ENCODE measurements around the gene FAM222A.

Gene FAM222A

DNA sequence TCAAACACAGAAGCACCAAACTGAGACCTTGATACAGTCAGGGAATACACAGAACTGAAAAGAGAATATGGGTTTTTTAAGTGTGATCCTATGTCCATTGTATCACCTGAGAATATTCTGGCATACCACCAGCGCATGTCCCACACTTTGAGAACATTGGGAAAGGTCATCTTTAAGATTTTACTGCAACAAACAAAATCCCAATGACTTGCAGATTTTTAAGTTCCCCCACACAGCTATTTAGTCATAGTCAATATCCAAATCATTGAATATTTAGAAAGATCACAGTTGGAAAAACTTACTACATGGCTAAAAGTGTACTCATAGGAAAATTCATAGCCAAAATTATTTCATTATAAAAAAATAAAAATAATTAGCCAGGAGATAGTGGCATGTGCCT is 65.1 kb downstream of the FAM222A start:
- DNase-seq = no peak

DNA sequence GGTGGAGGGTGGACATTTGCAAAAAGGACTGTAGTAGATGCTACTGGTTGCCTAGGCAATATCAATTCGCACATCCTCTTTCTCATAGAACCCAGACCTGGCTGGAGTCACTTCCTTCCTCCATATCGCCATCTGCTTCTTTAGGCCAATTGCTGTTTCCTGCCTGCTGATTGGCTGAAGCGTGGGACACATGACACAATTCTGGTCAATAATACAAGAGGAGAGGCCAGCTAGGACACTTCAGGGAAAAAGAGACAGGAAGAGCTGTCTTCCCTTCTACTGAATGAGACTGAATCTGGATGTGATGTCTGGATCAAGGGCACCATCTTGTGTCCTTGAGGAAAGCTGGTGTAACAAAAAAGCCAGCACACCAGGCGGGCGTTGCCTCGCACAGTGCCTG is 65.8 kb downstream of the FAM222A start:
- no peak for DNase-seq

DNA sequence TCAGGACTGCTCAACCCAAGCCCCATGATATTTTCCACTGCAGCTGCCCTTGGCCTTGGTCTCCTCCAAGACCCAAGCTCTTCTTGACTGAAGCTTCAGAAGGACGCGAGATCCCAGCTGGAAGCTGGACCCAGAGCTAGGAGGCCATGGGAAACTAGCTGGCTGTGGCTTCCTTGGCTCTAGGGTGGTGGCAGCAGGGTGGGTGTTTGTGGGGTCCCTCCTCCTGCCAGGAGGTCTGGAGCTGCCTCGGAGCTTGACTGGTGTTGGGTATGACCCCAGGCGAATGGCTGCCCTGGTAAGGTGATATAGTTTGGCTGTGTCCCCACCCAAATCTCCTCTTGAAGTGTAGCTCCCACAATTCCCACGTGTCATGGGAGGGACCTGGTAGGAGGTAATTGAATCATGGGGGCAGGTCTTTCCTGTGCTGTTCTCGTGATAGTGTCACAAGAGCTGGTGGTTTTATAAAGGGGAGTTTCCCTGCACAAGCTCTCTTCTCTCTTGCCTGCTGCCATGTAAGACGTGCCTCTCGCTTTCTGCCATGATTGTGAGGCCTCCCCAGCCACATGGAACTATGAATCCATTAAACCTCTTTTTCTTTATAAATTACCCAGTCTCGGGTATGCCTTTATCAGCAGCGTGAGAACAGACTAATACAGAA is 68.2 kb downstream of the FAM222A start:
- DNase-seq = no peak

DNA sequence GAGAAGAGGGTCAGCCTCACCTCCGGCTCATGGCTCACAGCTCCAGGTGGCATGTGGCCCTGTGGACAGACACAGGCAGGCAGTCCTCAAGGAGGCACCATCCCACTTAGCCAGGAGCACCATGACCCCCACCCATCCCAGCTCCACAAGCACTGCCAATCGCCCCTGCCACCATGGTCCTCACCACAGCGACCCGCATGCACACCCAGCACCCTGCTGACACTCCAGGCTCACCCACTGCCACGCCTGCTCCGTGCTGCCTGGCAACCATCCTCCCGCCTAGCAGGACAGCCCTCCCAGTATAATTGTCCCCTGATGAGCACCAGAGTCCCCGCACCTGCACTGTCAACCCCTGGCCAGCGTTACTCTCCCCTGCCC is 68.7 kb downstream of the FAM222A start:
- DNase-seq = no peak

DNA sequence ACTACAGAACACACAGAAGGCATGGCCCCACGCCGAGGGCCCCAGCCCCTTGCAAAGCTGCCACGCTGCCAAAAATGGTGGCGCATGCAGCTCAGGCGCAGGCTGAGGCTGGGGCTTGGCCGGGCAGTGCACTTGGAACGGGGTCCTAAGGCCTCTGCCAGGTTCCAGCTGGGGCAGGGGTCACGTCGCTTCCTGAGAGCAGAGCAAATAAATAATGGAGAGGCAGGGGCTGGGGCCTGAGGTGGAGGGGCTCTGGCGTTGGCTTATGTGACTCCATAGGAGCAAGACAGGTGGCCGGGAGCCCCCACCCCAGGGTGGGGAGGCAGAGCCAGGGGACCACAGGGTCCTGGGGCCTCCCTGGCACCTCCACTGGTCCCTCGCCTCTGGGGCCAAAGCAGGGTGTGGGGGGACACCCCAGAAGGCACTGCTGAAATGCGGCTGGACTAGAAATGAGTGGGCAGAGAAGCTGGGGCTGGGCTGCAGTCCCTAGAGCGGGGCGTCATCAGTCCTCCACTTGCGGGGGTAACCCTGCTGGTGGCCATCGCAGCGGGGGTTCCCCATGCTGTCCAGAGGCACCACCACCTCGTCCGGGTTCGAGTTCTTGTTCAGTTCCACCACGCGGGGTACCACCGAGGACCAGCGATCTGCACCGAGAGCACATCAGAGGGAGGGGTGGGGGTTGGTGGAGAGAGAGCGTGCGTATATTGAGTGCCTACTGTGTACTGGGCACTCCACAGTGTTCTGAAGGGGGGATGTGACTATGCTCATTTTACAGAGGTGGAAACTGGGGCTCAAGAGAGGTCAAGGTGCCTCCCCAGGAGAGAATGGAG is 69.7 kb downstream of the FAM222A start:
- DNase-seq = no peak

DNA sequence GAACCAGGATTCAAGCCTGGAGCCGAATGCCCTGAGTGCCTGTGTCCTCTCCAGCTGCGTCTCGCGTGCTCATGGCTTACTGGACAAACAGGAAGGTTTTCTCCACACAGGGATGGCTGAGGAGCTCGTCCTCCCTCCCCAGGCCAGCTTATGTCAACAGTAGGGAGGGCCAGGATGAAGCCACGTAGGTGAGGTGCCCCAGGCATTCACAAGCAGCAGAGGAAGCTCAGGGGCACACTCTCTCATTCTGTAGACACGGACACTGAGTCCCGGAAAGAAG is 70.3 kb downstream of the FAM222A start:
- DNase-seq = no peak

DNA sequence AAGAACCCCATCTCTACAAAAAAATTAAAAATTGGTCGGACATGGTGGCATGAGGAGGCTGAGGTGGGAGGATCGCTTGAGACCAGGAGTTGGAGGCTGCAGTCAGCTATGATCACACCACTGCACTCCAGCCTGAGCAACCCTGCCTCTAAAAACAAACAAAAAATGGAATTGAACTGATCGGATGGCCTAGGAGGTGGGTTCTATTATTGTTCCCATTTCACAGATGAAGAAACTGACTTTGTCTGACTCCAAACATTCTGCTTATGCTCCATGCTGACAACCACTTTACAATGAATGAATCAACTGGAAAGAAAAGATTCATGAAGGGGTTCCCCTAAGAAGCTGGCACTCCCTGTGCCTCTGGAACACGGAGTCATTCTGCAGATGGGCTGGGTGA is 72.2 kb downstream of the FAM222A start:
- DNase-seq = no peak

DNA sequence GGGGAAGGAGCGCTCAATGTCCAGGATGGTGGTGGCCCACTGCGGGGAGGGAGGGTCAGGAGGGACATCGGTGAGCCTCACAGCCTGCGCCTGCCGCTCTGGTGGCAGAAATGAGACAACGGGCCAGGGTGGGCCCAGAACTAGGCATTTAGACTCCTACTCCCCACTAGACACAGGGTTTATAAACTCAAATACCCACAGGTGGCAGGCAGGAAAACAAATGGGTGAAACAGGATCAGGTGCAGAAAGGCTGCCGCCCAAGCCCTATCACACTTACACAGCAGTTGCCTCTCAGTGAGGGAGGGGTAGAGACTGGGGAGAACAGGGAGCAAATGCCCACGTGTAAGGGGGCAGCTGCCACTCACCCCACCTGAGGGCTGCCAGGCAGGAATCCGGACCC is 73.2 kb downstream of the FAM222A start:
- DNase-seq = no peak

DNA sequence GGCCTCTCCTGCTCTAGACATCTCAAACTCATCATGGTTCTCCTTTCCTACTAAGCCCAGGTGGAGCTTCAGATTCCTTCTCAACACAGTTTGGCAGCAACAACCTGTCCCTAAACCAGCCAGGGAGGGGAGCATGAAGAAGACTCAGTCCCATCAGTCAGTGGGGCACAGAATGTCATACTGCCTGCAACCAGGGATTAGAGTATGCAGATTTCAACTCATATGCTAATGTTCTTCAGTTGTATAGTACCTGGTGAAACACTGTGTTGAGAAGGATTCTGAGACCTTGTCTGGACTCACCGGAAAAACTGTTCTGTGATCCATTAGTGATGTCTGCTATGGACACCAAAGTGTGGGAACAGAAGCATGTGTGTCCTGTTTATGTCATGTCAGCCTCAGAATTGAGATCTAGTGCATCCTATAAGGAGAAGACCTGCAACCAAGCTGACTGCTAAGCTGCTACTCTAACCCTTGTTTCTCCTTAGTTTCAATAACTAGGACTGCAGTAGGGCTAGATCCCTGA is 76.0 kb downstream of the FAM222A start:
- DNase-seq = no peak

DNA sequence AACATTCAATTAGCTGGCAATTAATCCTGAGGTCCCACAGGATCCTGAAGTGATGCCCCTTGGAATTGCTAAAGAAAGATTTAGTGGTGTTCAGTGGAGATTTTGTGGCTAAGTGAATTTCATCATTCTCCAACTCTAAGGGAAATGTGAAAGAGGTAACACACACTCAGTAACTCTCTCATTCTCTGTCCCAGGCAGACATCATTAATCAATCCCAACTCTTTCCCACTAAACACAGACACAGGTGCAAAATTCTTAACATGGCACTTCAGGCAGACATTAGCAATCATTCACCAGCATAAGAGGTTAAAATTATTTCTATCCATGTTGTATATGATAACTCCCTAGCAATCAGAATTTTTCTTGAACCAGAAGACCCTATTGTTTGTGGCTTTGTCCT is 79.4 kb downstream of the FAM222A start:
- DNase-seq = no peak

DNA sequence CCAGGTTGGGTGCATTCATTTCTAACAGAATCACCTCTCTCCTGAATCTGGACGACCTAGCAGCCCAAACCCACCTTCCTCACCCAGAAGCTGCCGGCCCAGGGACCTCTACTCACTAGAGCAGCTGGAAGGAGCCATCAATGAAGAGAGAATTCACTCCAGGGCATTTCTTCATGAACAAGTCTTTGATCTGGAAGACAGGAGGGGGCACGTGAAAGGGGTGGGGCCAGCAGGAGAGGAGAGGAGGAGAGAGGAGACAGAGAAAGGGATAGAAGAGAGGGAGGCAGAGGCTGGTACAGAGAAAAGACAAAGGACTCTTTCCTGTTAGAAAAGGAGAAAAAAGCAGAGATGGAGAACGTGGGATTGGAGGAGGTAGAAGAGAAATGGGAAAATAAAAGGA is 79.8 kb downstream of the FAM222A start:
- DNase-seq = no peak

DNA sequence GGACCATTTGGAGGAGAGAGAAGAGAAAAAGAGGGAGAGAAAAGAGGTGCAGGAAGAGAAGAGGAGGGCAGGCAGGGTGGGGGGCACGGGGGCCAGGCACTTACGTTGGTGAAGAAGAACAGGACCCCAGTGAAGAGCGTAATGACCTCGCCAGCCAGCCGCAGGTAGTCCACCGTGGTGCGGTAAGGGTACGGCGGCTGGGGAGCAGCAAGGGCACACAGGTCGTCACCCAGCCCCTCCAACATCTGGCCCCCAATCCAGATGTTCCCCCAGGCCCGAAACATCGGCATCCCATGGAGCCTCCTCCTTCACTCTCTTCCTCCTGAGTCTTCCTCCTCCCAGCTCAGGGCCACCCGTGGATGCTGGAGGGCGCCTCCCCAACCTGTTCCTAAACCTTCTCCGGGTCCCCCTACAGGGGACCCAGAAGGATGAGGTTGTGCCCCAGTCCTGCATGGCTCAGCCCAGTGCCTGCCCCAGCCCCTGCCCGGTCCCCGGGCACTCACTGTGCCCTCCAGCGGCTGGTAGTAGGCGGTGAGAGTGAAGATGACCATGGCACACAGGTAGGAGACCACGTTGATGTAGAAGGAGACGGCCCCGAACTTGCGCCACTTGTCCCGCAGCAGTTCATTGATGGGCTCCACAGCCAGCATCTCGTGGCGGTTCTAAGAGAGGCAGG is 80.3 kb downstream of the FAM222A start:
- no peak for DNase-seq

DNA sequence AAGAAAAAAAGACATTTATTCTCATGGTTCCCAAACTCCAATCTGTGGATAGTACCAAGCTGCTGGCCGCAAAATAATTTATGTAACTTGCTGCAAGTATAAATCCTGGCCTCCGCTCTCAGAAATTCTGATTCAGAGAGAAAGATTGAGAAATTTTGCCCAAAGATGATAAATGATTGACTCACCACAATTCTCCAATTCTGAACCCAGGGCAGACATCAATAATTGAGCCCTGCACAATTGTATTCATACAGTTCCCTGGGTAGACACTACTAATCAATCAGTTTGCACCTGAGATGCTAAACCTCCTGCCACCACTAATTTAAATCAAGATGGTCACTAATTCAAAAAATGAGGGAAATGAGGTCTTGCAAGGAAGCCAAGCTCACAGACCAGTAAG is 81.4 kb downstream of the FAM222A start:
- no peak for DNase-seq

DNA sequence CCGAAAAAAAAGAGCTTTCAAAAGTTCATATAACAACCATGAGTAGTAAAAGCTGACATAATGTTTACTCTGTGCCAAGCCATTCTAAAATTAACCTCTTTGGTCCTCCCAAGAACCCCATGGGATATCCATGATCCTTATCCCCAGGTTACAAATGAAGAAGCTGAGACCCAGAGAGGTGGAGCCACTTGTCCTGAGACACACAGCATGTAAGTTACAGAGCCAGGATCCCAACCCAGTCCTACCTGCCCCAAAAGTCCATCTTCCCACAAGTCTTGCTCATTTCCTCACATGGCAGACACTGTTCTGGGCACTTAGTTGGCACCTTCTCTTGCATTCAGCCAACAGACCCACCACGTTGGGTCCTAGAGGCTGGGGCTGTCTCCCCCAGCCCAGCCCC is 82.4 kb downstream of the FAM222A start:
- DNase-seq = no peak

DNA sequence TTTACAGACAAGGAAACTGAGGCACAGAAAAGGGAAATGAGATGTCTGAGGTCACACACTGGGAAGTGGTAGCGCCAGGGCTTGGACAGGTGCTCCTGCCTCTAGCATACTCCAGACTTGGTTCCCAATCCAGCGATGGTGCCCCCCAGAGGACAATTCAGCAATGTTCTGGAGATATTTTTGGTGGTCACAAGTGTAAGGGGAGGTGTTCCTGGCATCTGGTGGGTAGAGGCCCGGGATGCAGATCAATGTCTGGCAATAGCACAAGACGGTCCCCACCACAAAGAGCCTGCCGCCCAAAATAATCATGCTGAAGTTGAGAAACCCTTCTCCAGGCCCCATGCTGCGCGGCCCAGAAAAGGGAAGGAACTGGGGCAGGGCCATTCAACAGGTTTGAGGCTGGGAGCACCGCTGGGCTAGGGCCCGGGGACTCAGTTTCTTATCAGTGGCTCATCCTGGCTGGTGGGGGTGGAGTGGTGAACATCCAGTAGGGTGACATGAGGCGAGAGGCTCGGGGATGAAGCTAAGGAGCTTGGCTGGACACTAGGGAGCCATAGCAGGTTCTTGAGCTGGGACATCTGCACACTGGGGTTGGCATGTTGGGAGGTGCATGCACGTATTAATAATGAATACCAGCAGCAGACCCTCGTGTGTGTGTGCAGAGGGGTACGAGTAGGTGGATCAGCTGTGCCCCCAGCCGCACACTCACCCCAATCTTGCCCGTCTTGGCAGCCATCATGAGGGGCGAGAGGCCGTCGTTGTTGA is 84.5 kb downstream of the FAM222A start:
- DNase-seq = no peak

DNA sequence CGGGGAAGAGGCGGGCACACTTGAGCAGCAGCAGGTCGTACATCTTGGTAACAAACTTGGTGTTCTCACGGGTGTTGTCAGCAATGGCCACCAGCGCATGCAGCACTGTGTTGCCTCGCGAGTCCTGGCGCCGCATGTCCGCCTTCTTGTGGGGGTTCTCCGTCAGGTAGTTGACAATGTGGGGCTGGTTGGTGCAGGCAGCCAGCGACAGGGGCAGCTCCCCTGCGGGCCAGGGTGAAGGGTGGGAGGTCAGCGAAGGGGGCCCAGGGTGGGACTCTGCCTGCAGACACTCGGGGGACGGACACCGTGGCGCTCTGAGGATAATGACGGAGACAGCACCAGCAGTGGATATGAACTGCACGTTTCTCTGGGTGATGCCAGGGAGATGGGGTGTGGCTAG is 85.1 kb downstream of the FAM222A start:
- DNase-seq = no peak

DNA sequence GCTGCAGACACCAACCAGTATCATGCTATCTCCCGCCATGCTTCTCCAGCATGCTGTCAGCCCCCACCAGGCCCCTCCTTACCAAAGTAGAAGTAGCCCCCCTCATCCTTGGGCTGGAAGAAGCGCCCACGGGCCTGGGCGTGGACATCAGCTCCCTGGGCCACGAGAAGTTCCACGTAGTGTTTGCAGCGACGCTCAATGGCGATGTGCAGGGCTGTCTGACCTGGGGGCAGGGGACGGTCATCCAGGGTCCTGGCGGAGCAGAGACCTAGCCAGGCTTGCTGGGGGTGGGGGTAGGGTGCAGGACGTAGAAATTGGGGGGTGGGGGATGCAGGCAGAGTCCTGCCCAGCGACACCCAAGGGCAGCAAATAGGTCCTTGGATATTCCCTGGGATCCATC is 86.9 kb downstream of the FAM222A start:
- DNase-seq = no peak

DNA sequence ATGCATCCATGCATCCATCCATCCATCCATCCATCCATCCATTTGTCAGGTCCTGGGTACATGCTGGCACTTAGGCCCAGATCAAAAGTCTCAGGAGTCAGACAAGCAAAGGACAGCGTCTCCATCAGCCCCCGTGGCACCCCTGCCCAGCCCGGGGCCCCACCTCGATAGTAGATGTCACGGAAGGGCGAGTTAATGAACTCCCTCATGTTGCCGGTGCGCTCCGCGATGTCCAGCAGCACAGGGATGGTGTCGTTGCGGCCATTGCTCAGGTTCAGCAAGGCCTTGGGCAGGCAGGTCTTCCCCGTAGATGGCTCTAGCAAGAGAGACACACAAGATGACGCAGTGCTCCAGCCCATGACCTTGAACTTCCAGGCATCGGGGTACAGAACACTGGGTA is 89.2 kb downstream of the FAM222A start:
- DNase-seq = no peak

DNA sequence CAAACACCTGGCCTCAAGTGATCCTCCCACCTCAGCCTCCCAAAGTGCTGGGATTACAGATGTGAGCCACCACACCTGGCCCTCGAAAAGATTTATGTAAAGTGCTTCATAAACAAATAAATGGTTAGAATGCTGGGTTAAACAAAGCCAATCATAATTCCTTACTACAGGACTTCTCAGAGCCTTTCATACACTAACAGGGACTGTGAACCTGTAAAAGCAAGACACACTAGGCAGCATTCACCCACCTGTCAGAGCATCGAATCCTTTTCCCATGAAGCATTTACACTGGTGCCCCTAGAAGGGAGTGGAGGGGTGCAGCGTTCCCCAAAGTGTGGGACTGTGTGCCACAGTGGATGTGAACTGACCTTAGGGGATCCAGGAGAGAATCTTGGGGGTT is 90.1 kb downstream of the FAM222A start:
- no peak for DNase-seq

DNA sequence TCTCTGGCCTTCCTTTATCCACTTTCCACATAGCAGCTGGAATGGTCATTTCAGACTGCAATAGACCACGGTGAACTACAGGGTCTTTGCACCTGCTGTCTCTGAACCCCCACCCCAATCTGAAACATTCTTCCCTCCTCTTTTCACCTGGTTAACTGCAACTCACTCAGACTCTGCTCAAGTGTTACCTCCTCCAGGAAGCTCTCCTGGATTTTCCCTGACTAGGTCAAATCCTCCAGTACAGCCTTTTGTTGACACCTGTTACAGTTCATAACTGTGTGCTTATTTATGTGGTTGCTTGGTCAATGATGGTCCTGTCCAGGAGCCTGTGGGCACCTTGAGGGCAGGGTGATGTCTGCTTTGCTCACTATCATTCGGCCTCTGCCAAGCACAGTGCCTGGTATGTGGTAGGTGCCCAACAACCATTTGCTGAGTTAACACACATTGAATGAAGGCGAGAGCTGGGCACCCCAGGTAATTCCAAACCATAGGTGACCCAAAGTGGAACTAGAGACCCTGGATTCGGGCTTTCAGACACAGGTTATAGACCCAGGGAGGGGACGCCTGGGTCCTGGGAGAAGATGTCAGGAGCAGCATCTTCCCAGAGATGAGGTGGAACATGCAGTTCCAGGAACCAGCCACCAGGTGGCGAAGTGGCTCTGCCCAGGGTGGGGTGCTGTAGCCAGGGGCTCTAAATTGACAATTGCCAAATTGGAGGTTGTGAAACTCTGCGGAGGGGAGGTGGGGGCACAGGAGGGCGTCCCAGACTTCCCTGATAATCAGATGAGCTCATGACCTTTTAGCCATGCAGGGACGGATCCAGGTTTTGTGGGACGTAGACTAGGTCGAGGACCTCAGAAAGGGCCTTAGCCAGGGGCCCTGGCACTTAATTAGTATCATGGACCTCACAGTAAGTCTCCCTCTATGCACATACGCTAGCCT is 91.5 kb downstream of the FAM222A start:
- peak; percentile 69 for DNase-seq

DNA sequence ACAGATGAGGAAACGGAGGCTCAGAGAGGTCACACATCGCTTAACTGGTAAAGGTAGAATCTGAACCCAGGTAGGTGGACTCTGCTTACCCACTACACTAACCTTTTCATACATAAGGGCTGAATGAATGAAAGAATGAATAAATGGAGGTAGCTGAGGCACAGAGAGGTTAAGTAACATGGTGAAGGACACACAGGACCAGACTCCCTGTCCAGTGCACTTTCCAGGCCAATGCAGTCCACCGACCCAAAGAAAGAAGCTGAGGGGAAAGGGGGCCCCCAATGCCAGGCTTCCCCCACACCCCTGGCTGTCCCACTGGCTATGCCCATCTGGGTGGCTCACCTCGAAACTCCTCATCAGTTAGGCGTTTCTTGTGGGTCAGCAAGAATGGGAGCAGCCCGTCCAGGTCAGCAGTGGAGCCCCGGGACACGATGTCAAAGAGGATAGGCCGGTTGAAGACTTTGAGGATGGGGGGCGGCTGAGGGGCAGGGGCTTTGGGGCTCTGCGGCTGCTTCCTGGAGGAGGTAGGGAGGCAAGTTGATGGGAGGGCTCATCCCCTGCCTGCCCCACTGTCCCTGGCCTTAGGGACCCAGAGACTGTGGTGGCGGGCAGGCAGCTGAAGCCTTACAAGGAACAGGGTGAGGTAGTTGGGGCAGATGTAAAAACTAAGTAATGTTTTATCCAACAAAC is 94.5 kb downstream of the FAM222A start:
- no peak for DNase-seq
